GM12864 (cell line): ENCODE data around the gene SLBP.

Experiments used
- DNase-seq: peaks from one replicate; pipeline ENCODE4 v3.0.0-alpha.2; 2011; ENCODE audit warnings: low read depth
- H3K4me3 ChIP-seq: 2 replicates; pipeline ENCODE4 v1.5.1; 2011; ENCODE audit warnings: mild to moderate bottlenecking, low read depth, low read length, control low read depth
- TF ChIP-seq, protein P1 (sequence below): IDR thresholded peaks from 2 replicates; pipeline ENCODE4 v1.5.1; 2011; ENCODE audit warnings: low read depth, mild to moderate bottlenecking, moderate library complexity, low read length, control low read depth, inconsistent platforms; ENCODE audit errors: missing control alignments

The SLBP gene

DNA sequence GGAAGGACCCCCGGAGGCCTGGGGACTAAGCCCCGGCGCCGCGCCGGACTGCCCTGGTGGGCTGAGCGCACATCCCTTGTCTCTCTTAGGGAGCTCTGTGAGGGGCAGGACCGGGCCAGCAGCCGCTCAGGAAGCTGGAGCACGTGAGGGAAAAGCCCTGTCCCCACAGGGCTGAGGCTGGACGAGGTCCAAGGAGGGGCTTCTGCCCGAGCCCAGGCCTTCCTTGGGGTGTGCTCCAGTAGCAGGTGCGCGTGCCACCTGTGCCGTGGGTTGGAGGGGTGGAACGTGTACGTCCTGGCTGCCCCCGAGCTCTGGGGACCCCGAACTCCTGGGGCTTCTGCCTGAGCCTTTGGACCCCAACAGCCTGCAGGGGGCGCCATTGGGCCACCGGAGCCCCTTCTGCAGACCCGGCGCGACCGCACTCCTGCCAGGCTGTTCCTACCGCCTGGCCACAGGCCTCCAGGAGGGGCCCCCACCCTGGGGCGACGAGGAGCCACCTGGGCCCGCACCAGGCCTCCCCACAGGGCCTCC, 36.4 kb upstream of the SLBP start:
- H3K4me3 ChIP-seq = no peak overlapping the region
- no peak for DNase-seq
- TF ChIP-seq, protein P1, sequence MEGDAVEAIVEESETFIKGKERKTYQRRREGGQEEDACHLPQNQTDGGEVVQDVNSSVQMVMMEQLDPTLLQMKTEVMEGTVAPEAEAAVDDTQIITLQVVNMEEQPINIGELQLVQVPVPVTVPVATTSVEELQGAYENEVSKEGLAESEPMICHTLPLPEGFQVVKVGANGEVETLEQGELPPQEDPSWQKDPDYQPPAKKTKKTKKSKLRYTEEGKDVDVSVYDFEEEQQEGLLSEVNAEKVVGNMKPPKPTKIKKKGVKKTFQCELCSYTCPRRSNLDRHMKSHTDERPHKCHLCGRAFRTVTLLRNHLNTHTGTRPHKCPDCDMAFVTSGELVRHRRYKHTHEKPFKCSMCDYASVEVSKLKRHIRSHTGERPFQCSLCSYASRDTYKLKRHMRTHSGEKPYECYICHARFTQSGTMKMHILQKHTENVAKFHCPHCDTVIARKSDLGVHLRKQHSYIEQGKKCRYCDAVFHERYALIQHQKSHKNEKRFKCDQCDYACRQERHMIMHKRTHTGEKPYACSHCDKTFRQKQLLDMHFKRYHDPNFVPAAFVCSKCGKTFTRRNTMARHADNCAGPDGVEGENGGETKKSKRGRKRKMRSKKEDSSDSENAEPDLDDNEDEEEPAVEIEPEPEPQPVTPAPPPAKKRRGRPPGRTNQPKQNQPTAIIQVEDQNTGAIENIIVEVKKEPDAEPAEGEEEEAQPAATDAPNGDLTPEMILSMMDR = peak; percentile 82

DNA sequence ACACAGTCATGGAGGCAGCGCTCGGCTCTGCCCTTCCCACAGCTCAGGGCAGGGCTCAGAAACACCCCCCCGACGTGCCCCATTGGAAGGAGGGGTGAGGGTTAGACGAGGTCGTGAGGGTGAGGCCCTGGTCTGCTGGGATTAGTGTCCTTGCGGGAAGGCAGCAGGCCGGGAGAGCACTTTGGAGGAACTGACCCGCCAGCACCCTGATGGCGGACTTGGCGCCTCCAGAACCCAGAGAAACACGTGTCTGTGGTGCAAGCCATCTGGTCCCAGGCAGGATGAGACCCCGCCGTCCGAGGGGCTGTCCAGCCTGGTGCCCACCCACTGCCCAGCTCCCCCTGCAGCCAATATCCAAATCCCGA, 35.5 kb upstream of the SLBP start:
- no peak for DNase-seq
- TF ChIP-seq, protein P1 = no peak
- H3K4me3 ChIP-seq = no peak overlapping the region

DNA sequence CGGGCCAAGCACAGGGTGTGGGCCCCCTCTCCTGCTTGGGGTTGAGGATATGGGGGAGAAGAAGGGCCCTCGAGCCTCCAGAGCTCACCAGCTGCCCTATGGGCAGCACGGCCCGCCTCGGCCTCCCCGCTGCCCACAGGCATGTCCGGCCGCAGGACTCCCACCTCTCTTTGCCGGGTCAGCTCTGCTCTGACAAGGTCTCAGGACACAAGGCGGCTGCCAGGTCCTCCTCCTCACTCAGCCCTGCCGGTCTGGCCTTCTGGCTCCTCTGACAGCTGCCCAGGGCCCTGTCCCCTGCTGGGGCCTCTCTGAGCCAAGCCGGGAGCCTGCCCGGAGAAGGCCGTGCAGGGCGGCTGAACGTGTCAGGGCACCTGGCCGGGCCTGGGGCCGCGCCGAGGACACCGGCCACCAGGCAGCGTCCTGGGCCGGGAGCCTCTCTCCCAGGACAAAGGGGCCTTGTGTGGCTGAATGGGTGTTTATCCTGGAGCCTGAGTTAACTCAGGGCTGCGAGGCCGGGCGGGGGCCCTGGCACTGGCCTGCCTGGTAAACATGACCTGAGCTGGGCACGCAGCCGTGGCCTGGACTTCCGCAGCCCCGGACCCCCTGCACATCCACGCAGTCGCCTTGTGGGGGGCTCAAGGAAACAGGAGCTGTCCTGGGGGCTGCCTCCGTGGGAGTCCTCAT, 34.9 kb upstream of the SLBP start:
- H3K4me3 ChIP-seq = no peak overlapping the region
- DNase-seq = no peak
- TF ChIP-seq, protein P1 = no peak

DNA sequence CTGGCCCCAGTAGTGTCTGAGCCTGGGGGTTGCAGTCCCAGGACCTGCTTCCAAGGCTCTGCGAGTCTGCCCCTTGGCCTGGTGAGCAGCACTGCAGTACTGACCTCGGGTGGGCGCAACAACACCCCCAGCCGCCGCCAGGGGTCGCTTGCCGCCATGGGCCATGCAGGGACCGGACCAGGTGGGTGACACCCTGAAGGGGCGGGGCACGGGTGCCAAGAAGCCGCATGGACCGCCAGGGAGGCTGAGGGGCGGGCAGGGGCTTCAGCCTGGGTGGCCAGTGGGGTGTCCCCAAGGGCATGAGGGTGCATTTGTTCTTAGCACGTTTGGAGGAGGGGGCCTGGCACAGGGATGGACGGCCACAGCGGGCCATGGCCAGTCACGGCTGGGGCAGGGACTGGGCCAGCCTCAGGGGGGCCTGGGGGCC, 34.2 kb upstream of the SLBP start:
- no peak overlapping the region for H3K4me3 ChIP-seq
- DNase-seq = no peak
- TF ChIP-seq, protein P1 = peak; percentile 81

DNA sequence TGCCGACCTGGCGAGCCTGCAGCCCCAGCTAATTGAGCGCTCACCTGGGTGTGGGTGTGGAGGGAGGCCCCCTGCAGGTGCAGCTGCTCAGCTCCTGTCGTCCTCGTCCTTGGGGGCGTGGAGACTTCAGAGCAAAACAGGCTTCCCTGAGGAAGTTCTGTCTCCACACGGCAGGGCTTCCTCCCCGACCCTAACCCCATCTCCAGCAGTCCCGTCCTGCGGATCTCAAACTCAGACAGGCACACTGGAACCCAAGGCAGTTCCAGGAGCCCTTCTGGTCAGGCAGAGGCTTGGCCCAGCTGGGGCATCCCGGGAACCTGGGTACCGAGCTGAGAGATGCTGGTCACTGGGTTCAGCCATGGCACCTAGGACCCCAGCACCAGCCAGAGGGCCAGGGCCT, 33.6 kb upstream of the SLBP start:
- H3K4me3 ChIP-seq = no peak overlapping the region
- TF ChIP-seq, protein P1 = no peak
- no peak for DNase-seq

DNA sequence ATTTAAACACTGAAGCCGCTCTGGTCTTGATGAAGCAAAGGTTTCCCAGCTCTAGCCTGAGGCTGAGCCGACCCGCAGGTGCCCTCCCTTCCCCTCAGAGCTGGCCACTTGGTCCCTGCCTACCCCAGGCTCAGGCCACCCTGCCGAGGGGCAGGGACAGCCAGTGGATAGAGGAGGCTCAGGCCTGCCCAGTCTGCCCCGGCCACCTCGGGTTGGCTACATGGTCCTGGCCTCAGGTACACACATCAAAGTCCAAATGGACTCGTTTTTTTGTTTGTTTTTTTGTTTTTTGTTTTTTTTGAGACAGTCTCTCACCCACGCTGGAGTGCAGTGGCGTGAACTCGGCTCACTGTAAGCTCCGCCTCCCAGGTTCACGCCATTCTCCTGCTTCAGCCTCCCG, 33.0 kb upstream of the SLBP start:
- no peak overlapping the region for H3K4me3 ChIP-seq
- TF ChIP-seq, protein P1 = no peak
- no peak for DNase-seq

DNA sequence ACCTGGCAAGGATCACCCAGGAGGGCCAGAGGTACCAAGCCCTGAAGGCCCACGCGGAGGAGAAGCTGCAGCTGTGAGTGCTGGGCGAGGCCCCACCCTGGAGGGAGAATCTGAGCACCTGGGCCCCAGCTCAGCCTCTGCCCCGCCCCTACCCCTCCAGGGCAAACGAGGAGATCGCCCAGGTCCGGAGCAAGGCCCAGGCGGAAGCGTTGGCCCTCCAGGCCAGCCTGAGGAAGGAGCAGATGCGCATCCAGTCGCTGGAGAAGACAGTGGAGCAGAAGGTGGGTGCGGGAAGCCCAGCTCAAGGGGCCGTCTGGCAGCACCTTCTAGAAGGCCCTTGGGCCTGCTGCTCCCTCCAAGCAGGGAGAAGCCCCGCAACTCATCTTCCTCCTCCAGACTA, 32.4 kb upstream of the SLBP start:
- no peak overlapping the region for H3K4me3 ChIP-seq
- TF ChIP-seq, protein P1 = no peak
- no peak for DNase-seq
